Fibroblast of lung (primary cell): ENCODE data around the gene RASSF3. TPM values are rescaled to one million over a fixed set of nuclear protein-coding genes. Genes with fewer than 3 reads are reported as not detected.

Experiments used
- DNase-seq, 2 donors: peaks; one replicate each; pipeline versions ENCODE4 v3.0.0 to v3.0.0-alpha.2; 2010; ENCODE audit warnings: low read depth in 2 of 2
- H2AFZ ChIP-seq: 2 replicates; pipeline ENCODE4 v1.5.1; 2012; ENCODE audit warnings: low read length, control low read depth, inconsistent platforms
- H3K27ac ChIP-seq: 2 replicates; pipeline ENCODE4 v1.5.1; 2011; ENCODE audit warnings: low read length, control low read depth; ENCODE audit not compliant: insufficient read depth
- H3K27me3 ChIP-seq: 2 replicates; pipeline ENCODE4 v1.5.1; 2011; ENCODE audit warnings: mild to moderate bottlenecking, low read length; ENCODE audit not compliant: control insufficient read depth, insufficient read depth
- H3K36me3 ChIP-seq: 2 replicates; pipeline ENCODE4 v1.5.1; 2011; ENCODE audit warnings: low read length; ENCODE audit not compliant: control insufficient read depth, insufficient read depth
- H3K4me1 ChIP-seq: 2 replicates; pipeline ENCODE4 v1.5.1; 2011; ENCODE audit warnings: low read length; ENCODE audit not compliant: control insufficient read depth, insufficient read depth; ENCODE audit errors: extremely low read depth
- H3K4me2 ChIP-seq: 2 replicates; pipeline ENCODE4 v1.5.1; 2011; ENCODE audit warnings: low read length, control low read depth; ENCODE audit not compliant: insufficient read depth; ENCODE audit errors: extremely low read depth
- H3K4me3 ChIP-seq, 4 experiments: fragments of 200-600 bp in 1 of 4; sonication (generic) in 1 of 4; replicated peaks in 1 of 4; 2 replicates each; pipeline ENCODE4 v1.5.1; 2011 to 2016; ENCODE audit warnings: low read length in 4 of 4, low read depth in 3 of 4, mild to moderate bottlenecking in 3 of 4, control low read depth in 2 of 4, inconsistent platforms in 1 of 4, mixed read lengths in 1 of 4; ENCODE audit not compliant: insufficient read depth in 1 of 4; ENCODE audit errors: control extremely low read depth in 1 of 4
- H3K79me2 ChIP-seq: 2 replicates; pipeline ENCODE4 v1.5.1; 2012; ENCODE audit warnings: mild to moderate bottlenecking, low read length, inconsistent platforms; ENCODE audit not compliant: control insufficient read depth, insufficient read depth
- H3K9ac ChIP-seq: 2 replicates; pipeline ENCODE4 v1.5.1; 2011; ENCODE audit warnings: mild to moderate bottlenecking, low read length, control low read depth; ENCODE audit not compliant: insufficient read depth
- H3K9me3 ChIP-seq: 2 replicates; pipeline ENCODE4 v1.5.1; 2012; ENCODE audit warnings: low read depth, low read length; ENCODE audit not compliant: control insufficient read depth, insufficient read depth
- H4K20me1 ChIP-seq: 2 replicates; pipeline ENCODE4 v1.5.1; 2011; ENCODE audit warnings: low read length; ENCODE audit not compliant: control insufficient read depth, insufficient read depth; ENCODE audit errors: extremely low read depth
- CTCF ChIP-seq, 2 donors: IDR thresholded peaks in 1 of 2; conservative IDR thresholded peaks in 1 of 2; 1 replicate in 1 of 2; 2 replicates in 1 of 2; pipeline ENCODE4 v1.5.1; 2011 to 2012; ENCODE audit warnings: low read length in 2 of 2, control low read depth in 1 of 2, inconsistent platforms in 1 of 2, low read depth in 1 of 2, mild to moderate bottlenecking in 1 of 2
- EZH2 ChIP-seq: IDR thresholded peaks from 2 replicates; pipeline ENCODE4 v1.5.1; 2012; ENCODE audit warnings: low read length, control low read depth, mild to moderate bottlenecking; ENCODE audit errors: missing control alignments
- polyA plus RNA-seq, 2 donors: library from polyadenylated mRNA; depleted of rRNA in 1 of 2; stranded (reverse) in 1 of 2; unstranded in 1 of 2; fragments of >200 nt; gene quantifications; 2 replicates each; pipeline ENCODE4 v1.2.1, GENCODE V29; 2011 to 2012; ENCODE audit warnings: missing spikeins in 1 of 2
- total RNA-seq: library from RNA; depleted of rRNA; stranded (reverse); fragments of >200 nt; gene quantifications from 2 replicates; pipeline ENCODE4 v1.2.1, GENCODE V29; 2014

The RASSF3 gene
- total and polyA plus RNA-seq, 2 donors (not counting 1 experiment from before 2014, with no cell fraction given), result 37.7 to 45.9 TPM

GRCh38 chr12:64603183-64603841 is 7.0 kb upstream of the RASSF3 start:
- H3K4me3 ChIP-seq, result no peak overlapping the region
- no peaks in the 10 kb centered on the region for H3K79me2 ChIP-seq
- no peak overlapping the region for H3K4me2 ChIP-seq
- DNase-seq, result no peak
- H3K9me3 ChIP-seq, result no peaks in the 10 kb centered on the region
- no peak overlapping the region for H3K27ac ChIP-seq
- H3K27me3 ChIP-seq, result no peaks in the 10 kb centered on the region
- no peak overlapping the region for H3K9ac ChIP-seq
- H3K36me3 ChIP-seq, result no peaks in the 10 kb centered on the region
- H4K20me1 ChIP-seq, result no peaks in the 10 kb centered on the region
- no peak overlapping the region for H2AFZ ChIP-seq
- TF ChIP-seq EZH2 (no peak), CTCF (conservative IDR thresholded peaks at IDR 0.05 in 1 of 2, IDR thresholded peaks at IDR 0.05 in 1 of 2; ENCODE audit: low read depth in 1 of 2, low read length in 2 of 2) (no peak)
- H3K4me1 ChIP-seq, result no peaks in the 10 kb centered on the region

- no peaks in the 10 kb centered on the region for H3K4me1 ChIP-seq
- H3K36me3 ChIP-seq, result no peaks in the 10 kb centered on the region
- H4K20me1 ChIP-seq, result no peaks in the 10 kb centered on the region
- H2AFZ ChIP-seq, result peak overlapping the region; percentile 96
- peak overlapping the region; percentile 67 to 95 (median 74) for H3K4me3 ChIP-seq
- peak overlapping the region; percentile 5 for H3K9ac ChIP-seq
- no peaks in the 10 kb centered on the region for H3K9me3 ChIP-seq
- peak overlapping the region; percentile 33 for H3K27ac ChIP-seq
- peaks cover 33% of the 10 kb centered on the region for H3K79me2 ChIP-seq
- DNase-seq, result peak; percentile 58 to 61
- H3K4me2 ChIP-seq, result peak overlapping the region; percentile 91
- H3K27me3 ChIP-seq, result no peaks in the 10 kb centered on the region
- TF ChIP-seq EZH2 (no peak), CTCF (conservative IDR thresholded peaks at IDR 0.05 in 1 of 2, IDR thresholded peaks at IDR 0.05 in 1 of 2; ENCODE audit: low read depth in 1 of 2, low read length in 2 of 2) (peak in 1 of 2 donors; percentile 16)
These were observed 1.3 kb upstream of the RASSF3 start for GRCh38 chr12:64608901-64609535.

DNA sequence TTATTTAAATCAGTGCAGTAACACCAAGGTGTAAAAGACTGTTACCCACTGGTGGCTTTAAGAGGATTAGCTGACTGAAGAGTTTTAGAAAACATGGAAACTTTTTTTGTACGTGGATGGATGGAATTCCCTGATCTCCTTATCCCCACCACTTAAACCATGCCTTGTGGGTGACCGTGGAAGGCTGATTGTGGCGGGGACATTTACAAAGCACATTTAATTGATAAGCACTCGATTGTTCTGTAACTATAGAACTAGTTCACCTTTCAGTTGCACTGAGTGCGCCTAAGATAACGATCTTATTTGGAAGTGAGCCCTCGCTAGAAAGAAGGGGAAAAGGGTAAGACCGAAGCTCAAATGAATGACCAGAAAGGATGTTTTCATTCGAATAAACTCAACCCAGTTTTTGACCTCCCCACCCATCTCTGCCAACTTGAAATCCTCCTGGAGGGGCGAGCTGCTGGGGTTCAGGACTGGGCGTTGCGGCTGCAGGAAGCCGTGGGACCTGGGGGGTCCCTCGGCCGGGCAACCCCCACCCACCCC is 688 bp upstream of the RASSF3 start:
- peaks cover 39% of the 10 kb centered on the region for H3K79me2 ChIP-seq
- H3K4me1 ChIP-seq, result no peaks in the 10 kb centered on the region
- H3K27me3 ChIP-seq, result no peaks in the 10 kb centered on the region
- no peaks in the 10 kb centered on the region for H3K36me3 ChIP-seq
- no peaks in the 10 kb centered on the region for H3K9me3 ChIP-seq
- no peaks in the 10 kb centered on the region for H4K20me1 ChIP-seq
- peak overlapping the region; percentile 91 for H3K4me2 ChIP-seq
- TF ChIP-seq EZH2 (no peak), CTCF (conservative IDR thresholded peaks at IDR 0.05 in 1 of 2, IDR thresholded peaks at IDR 0.05 in 1 of 2; ENCODE audit: low read depth in 1 of 2, low read length in 2 of 2) (no peak)
- peak overlapping the region; percentile 96 for H2AFZ ChIP-seq
- peak; percentile 30 to 43 for DNase-seq
- peak overlapping the region; percentile 33 for H3K27ac ChIP-seq
- H3K9ac ChIP-seq, result peak overlapping the region; percentile 62
- peak overlapping the region; percentile 67 to 95 (median 74) for H3K4me3 ChIP-seq
